DMS79 (cell line): Measurements from ENCODE around the gene DLX4.

ENCODE experiments used
- DNase-seq: peaks from one replicate; lab custom pipeline; 2025; lab: John Stamatoyannopoulos, UW

Gene DLX4

DNA sequence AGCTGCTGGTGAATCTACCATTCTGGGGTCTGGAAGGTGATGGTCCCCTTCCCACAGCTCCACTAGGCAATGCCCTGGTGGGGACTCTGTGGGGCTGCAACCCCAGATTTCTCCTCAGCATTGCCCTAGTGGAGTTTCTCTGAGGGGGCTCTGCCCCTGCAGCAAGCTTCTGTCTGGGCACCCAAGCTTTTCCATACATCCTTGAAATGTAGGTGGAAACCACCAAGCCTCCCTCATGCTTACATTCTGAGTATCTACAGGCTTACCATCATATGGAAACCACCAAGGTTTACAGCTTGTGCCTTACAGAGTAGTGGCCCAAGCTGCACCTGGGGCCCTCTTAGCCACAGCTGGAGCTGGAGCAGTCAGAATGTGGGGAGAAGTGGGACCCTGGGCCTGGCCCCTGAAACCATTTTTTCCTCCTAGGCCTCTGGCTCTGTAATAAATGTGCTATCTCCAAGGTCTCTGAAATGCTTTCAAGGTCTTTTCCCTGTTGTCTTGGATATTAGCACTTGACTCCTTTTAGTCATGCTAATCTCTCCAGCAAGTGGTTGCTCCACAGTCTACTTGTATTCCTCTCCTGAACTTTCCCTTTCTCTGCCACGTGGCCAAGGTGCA lies 45.6 kb downstream of the DLX4 start:
- DNase-seq, result no peak

DNA sequence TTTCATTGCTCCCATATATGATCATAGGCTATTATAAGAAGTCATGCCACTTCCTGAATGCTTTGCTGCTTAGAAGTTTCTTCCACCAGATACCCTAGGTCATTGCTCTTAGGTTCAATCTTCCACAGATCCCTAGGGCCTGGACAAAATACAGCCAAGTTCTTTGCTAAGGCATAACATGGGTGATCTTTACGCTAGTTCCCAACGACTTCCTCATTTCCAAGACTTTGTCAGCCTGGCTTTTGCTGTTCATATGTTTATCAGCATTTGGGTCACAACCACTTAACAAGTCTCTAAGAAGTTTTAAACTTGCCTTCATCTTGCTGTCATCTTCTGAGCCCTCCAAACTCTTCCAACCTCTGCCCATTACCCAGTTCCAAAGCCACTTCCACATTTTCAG lies 46.2 kb downstream of the DLX4 start:
- DNase-seq, result no peak

- no peak for DNase-seq
These were observed 49.9 kb downstream of the DLX4 start for GRCh38 chr17:50018909-50019308.

DNA sequence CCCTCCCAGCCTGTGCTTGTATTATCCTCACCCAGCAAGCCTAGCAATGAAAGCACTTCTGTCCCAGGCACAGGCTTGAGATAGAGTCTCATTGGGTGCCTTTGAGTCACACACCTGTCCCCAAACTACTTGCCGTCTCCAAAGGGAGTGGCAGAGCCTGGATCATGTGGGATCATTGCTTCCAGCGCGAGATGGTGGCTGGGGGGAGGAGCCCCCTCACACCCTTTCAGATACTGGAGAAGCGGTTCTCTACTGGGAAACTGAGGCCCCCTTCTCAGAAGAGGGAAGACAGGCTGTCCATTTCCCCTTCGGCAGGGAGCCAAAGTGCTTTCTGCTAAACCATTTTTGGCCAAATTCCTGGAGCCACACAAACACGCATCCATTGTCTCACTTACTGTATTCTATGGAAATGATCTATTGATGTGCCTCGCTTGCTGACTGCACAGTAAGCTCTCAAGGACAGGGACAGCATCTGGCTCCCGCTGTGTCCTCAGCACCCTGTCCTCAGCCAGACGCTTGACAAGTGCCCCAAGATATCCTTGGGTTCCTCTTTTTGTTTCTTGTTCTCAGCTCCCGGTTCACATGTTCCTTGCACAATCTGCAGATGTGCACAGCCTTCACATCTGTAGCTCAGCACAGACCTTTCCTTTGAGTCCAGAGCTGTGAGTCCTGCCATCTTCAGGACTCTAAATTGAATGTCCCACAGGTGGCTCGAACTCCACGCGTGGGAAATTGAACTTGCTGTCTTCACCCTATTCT lies 52.0 kb downstream of the DLX4 start:
- no peak for DNase-seq

- DNase-seq, result no peak
These were observed 52.8 kb downstream of the DLX4 start for GRCh38 chr17:50021681-50022370.

DNA sequence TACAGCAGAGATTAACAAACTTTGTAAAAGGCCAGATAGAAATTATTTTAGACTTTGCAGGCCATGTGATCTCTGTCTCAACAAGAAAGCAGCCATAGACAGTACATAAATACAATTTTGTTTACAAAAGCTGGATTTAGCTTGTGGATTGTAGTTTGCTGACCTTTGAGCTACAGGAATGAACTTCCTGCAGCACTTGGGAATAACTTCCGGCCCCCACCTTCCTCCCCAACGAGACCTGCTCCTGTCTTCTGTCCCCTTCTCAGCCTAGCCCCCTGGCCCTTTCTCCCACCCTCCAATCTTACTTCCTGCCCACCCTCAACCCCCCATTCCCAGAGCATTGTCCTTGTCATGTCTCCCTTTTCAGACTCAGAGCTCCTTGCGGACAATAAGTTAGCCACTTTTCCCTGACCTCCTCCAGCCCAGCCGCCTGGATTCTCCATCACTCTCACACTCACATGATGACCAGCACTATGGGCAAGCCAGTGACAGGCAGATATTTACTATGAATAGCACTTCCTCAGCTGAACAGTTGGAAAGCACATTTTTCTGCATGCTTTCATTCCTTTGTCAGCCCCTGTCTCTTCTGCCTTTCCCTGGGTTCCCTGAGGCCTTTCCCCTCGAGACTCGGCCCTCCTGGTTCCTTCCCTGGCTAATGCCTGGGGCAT lies 53.6 kb downstream of the DLX4 start:
- DNase-seq, result no peak

DNA sequence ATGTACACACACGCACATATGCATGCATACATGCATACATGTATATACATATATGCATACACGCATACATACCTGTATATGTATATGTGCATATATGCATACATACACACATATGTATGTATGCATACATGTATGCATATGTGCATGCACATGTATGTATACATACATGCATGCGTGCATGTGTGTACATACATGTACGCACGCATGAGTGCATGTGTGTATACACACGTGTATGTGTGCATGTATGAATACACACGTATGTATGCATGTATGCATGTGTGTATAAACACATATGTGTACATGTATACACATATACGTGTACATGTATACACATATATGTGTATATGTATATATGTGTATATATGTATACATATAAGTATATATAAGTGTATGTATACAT lies 54.5 kb downstream of the DLX4 start:
- DNase-seq, result no peak
